Naive B cell (primary cell): ENCODE measurements around the gene TMEM191B. TPM values are rescaled to one million over a fixed set of nuclear protein-coding genes. Genes with fewer than 3 reads are reported as not detected.
"Not testable (repeated sequence)": the region's sequence is repeated elsewhere in the genome, so short reads cannot be mapped to it uniquely, and the experiment has no call there.

ENCODE experiments used
- ATAC-seq, 2 donors: fragments of 150-1000 bp; cut with Tn5 transposase; 2 replicates each; pipeline ENCODE4 v1.10.0; 2021; ENCODE audit warnings: low read depth in 2 of 2, mild to moderate bottlenecking in 2 of 2, moderate library complexity in 2 of 2
- DNase-seq: peaks from one replicate; pipeline ENCODE4 v3.0.0; 2022
- H3K27ac Mint-ChIP-seq, 6 donors: one replicate each; pipeline ENCODE4 v1.8.0; 2020 to 2022; ENCODE audit warnings: mild to moderate bottlenecking in 6 of 6, mixed read lengths in 6 of 6, moderate library complexity in 5 of 6, inconsistent platforms in 2 of 6
- H3K27me3 Mint-ChIP-seq, 3 donors: one replicate each; pipeline ENCODE4 v1.8.0; 2021 to 2022; ENCODE audit warnings: mixed read lengths in 3 of 3, mild to moderate bottlenecking in 1 of 3
- H3K36me3 Mint-ChIP-seq, 2 donors: one replicate each; pipeline ENCODE4 v1.8.0; 2020 to 2022; ENCODE audit warnings: mixed read lengths in 2 of 2, inconsistent platforms in 1 of 2, mild to moderate bottlenecking in 1 of 2
- H3K4me1 Mint-ChIP-seq, 3 donors: one replicate each; pipeline ENCODE4 v1.8.0; 2020 to 2022; ENCODE audit warnings: mixed read lengths in 3 of 3, inconsistent platforms in 1 of 3, mild to moderate bottlenecking in 1 of 3, moderate library complexity in 1 of 3
- H3K4me3 Mint-ChIP-seq, 8 donors: one replicate each; pipeline ENCODE4 v1.8.0; 2020 to 2022; ENCODE audit warnings: mild to moderate bottlenecking in 8 of 8, mixed read lengths in 8 of 8, moderate library complexity in 8 of 8, inconsistent platforms in 2 of 8
- H3K9me3 Mint-ChIP-seq, 7 donors: one replicate each; pipeline ENCODE4 v1.8.0; 2020 to 2022; ENCODE audit warnings: mixed read lengths in 7 of 7, mild to moderate bottlenecking in 5 of 7, inconsistent platforms in 2 of 7, moderate library complexity in 1 of 7
- polyA plus RNA-seq, 6 donors: library from polyadenylated mRNA; unstranded; fragments of 300-500 nt; fragmentation: Illumina TruSeq; gene quantifications; one replicate each; pipeline ENCODE4 v1.2.3, GENCODE V29; 2021; ENCODE audit warnings: low read depth in 6 of 6

Gene TMEM191B
- polyA plus RNA-seq, 6 donors from 2014 or later = 0.67 to 3.5 (median 1.3) TPM; not detected in 3

DNA sequence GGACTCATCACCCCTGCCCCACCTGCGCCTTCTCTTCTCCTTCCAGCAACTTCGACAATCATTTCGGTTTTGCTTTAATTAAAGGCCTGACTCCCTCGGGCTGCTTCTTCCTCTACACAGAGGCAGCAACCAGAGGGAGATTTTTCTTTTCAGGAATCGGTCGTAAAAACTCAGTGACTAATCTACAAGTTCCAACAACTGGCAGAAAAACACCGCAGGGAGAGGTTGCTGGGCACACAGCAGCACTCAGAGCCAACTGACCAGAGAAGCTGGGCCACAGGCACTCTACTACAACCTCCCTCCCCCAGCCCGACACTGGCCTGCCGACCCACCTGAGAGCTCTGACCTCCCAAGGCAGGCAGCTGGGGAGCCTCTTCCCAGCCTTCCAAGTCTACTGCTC lies 48.1 kb downstream of the TMEM191B start:
- not testable (repeated sequence) for ATAC-seq, H3K27me3 Mint-ChIP-seq, H3K4me1 Mint-ChIP-seq, H3K4me3 Mint-ChIP-seq, H3K27ac Mint-ChIP-seq, DNase-seq, H3K36me3 Mint-ChIP-seq, H3K9me3 Mint-ChIP-seq

DNA sequence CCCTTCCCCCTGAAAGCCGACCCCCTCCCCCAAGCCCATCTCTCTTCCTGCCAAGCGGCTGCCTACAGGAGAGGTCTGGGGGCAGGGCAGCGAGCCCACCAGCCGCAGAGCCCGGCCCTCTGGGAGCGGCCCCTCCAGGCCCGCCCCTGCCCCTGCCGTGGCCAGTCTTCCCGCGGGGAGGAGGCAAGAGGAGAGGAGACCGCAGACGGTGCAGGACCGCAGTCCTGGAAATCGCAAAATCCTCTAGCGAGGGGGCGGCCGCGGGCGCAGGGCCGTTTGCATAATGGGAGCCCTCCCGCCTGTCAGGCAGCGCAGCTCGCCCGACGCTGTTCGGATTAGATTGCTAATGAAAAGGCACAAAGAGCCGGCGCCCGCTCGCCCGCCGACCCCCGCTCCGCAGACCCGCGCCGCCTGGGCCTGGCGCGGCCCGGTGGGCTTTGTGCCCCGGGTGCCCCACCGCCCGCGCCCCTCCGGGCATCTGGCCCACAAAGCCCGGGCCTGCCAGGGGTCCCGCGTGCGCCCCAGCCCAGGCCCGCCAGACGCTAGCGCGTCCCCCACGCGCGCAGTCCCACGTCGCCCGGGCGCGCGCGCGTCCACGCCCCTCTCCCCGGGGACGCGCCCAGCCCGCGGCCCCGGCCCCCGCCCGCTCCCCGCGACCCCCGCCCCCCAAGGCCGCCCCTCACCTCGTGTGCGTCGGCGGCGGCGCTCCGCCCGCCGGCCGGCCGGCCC lies 49.7 kb downstream of the TMEM191B start:
- peak; percentile 32 to 33 for ATAC-seq

DNA sequence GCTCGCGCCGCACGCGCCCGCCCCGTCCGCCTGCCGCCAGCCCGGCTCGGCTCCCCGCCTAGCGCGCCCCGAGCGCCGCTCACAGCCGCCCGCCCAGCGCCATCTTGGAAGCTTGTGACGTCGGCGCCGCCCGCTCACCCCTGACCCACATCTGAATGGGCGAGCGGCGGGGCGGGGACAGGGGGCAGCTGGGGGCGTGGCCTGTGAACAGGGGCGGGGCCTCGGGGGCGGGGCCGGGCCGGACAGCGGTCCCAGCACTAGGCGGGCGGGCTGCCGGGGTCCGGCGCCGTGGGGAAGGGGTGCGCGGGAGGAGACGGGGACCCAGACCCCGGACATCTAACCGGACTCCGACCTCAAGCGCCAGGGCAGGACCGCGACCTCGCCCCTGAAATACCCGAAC lies 50.2 kb downstream of the TMEM191B start:
- not testable (repeated sequence) for H3K4me1 Mint-ChIP-seq, H3K27ac Mint-ChIP-seq, H3K27me3 Mint-ChIP-seq, H3K9me3 Mint-ChIP-seq, DNase-seq, H3K36me3 Mint-ChIP-seq, H3K4me3 Mint-ChIP-seq
- ATAC-seq = peak; percentile 85

More for the DNA sequence above, 49.7 kb downstream of the TMEM191B start:
- not testable (repeated sequence) for DNase-seq, H3K27me3 Mint-ChIP-seq, H3K36me3 Mint-ChIP-seq, H3K9me3 Mint-ChIP-seq, H3K4me3 Mint-ChIP-seq, H3K4me1 Mint-ChIP-seq, H3K27ac Mint-ChIP-seq

Other genes starting within 250 kb of the TMEM191B start
- not detected for gene GGTLC3, start 9.6 kb upstream of the TMEM191B start, polyA plus RNA-seq
- gene RIMBP3, start 84.1 kb downstream of the TMEM191B start, polyA plus RNA-seq = under 1 TPM in 5 of 6 donors, not detected in 1; 0.21 to 0.89 (median 0.36) TPM